GM23248 (cell line): ENCODE results near the gene ABHD17A. TPM values are rescaled to one million over a fixed set of nuclear protein-coding genes. Genes with fewer than 3 reads are reported as not detected.

Experiments used
- DNase-seq: peaks from one replicate; pipeline ENCODE4 v3.0.0-alpha.2; 2015
- H2AFZ ChIP-seq: fragments of 200-600 bp; sonication (generic); 2 replicates; pipeline ENCODE4 v1.6.1; 2016; ENCODE audit warnings: antibody characterized with exemption
- H3F3A ChIP-seq: fragments of 200-600 bp; sonication (generic); 2 replicates; pipeline ENCODE4 v1.6.1; 2016; ENCODE audit warnings: mild to moderate bottlenecking, antibody characterized with exemption, mixed run types; ENCODE audit not compliant: insufficient read depth
- H3K27ac ChIP-seq: fragments of 200-600 bp; sonication (generic); 2 replicates; pipeline ENCODE4 v1.5.1; 2016; ENCODE audit warnings: mild to moderate bottlenecking
- H3K27me3 ChIP-seq: fragments of 200-600 bp; sonication (generic); replicated peaks from 2 replicates; pipeline ENCODE4 v1.6.1; 2016; ENCODE audit warnings: mild to moderate bottlenecking; ENCODE audit not compliant: insufficient read depth
- H3K36me3 ChIP-seq: fragments of 200-600 bp; sonication (generic); 2 replicates; pipeline ENCODE4 v1.6.1; 2016; ENCODE audit warnings: low read depth, mild to moderate bottlenecking
- H3K4me1 ChIP-seq: fragments of 200-600 bp; sonication (generic); 2 replicates; pipeline ENCODE4 v1.6.1; 2016; ENCODE audit warnings: mild to moderate bottlenecking; ENCODE audit not compliant: insufficient read depth
- H3K4me2 ChIP-seq: fragments of 200-600 bp; sonication (generic); one replicate; pipeline ENCODE4 v1.6.1; 2016; ENCODE audit warnings: mild to moderate bottlenecking; ENCODE audit not compliant: unreplicated experiment
- H3K4me3 ChIP-seq: fragments of 200-600 bp; sonication (generic); 2 replicates; pipeline ENCODE4 v1.5.1; 2016; ENCODE audit warnings: mild to moderate bottlenecking
- H3K79me2 ChIP-seq: fragments of 200-600 bp; sonication (generic); 2 replicates; pipeline ENCODE4 v1.6.1; 2016; ENCODE audit warnings: mild to moderate bottlenecking; ENCODE audit not compliant: insufficient read depth
- H3K9ac ChIP-seq: fragments of 200-600 bp; sonication (generic); 2 replicates; pipeline ENCODE4 v1.6.1; 2016; ENCODE audit warnings: mild to moderate bottlenecking
- H3K9me2 ChIP-seq: fragments of 200-600 bp; sonication (generic); 2 replicates; pipeline ENCODE4 v1.6.1; 2016; ENCODE audit warnings: mixed run types, mild to moderate bottlenecking, moderate library complexity; ENCODE audit not compliant: insufficient read depth
- H3K9me3 ChIP-seq: fragments of 200-600 bp; sonication (generic); one replicate; pipeline ENCODE4 v1.6.1; 2017; ENCODE audit warnings: low read depth
- H4K20me1 ChIP-seq: fragments of 200-600 bp; sonication (generic); 2 replicates; pipeline ENCODE4 v1.6.0; 2016; ENCODE audit not compliant: insufficient read depth
- EZH2 ChIP-seq: fragments of 200-600 bp; sonication (generic); IDR thresholded peaks from 2 replicates; pipeline ENCODE4 v1.6.1; 2018; ENCODE audit warnings: antibody characterized with exemption, mild to moderate bottlenecking; ENCODE audit not compliant: insufficient read depth, poor library complexity, severe bottlenecking
- EZH2phosphoT487 ChIP-seq: fragments of 200-600 bp; sonication (generic); IDR thresholded peaks from 2 replicates; pipeline ENCODE4 v1.6.1; 2018; ENCODE audit warnings: antibody characterized with exemption, moderate library complexity, mild to moderate bottlenecking, low read depth; ENCODE audit not compliant: insufficient read depth
- WGBS, 2 experiments: methylation state at CpG; one replicate each; pipeline ENCODE4 v1.1.6; 2015 to 2017; ENCODE audit warnings: low lambda C conversion rate in 2 of 2, low coverage in 1 of 2; ENCODE audit errors: missing lambda C conversion rate in 2 of 2; 5-methylcytosine and 5-hydroxymethylcytosine counted together
- in situ Hi-C: fragments of 300-500 bp; cut with MboI; formaldehyde crosslinking; loops from 2 replicates; pipeline ENCODE4 v1.15.0; 2020
- polyA plus RNA-seq: library from polyadenylated mRNA; unstranded; fragments of >200 nt; fragmentation: Nextera tagmentation; extraction: Ambion mirVana; gene quantifications from 2 replicates; pipeline ENCODE4 v1.2.1, GENCODE V29; 2016
- total RNA-seq: library from RNA; depleted of rRNA; stranded (reverse); fragments of >200 nt; shearing (Covaris generic); gene quantifications from 2 replicates; pipeline ENCODE4 v1.2.3, GENCODE V29; 2014

Gene ABHD17A
- total and polyA plus RNA-seq, 2 experiments from 2014 or later, result 37.6 to 157 TPM

DNA sequence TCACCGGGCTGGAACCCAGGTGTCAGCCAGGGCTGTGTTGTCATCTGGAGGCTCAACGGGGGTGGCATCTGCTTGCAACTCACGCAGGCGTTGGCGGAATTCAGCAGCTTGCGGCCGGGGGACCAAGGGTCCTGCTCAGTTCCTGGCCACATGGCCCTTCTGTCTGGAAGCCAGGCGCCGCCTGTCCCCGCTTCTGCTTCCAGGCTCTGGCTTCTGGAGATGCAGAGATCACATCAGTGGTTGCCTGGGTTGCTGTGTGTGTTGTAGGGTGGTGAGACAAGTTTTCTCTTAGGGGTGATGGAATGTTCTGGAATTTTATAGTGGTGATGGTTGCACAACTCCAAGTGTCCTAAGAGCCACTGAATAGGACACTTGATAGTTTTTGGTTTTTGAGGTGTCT, 24.9 kb upstream of the ABHD17A start:
- no peak overlapping the region for H3K4me2 ChIP-seq
- no peaks in the 10 kb centered on the region for H3K36me3 ChIP-seq
- H3K9ac ChIP-seq, result peak overlapping the region; percentile 33; the same call in 1 of the 2 replicates
- no peaks in the 10 kb centered on the region for H3K27me3 ChIP-seq
- peak; percentile 68 for DNase-seq
- no peaks in the 10 kb centered on the region for H3K9me2 ChIP-seq
- H4K20me1 ChIP-seq, result no peaks in the 10 kb centered on the region
- peaks cover 6% of the 10 kb centered on the region; the same call in 1 of the 2 replicates for H3K4me1 ChIP-seq
- no peaks in the 10 kb centered on the region for H3K9me3 ChIP-seq
- no peak overlapping the region for H3K4me3 ChIP-seq
- TF ChIP-seq EZH2 (no peak), EZH2phosphoT487 (no peak)
- 47 to 53% methylated on average over 10 of the region's 10 CpGs for WGBS, 2 experiments
- H3F3A ChIP-seq, result no peaks in the 10 kb centered on the region
- H2AFZ ChIP-seq, result no peak overlapping the region
- in situ Hi-C loops, result no loop called here
- peak overlapping the region; percentile 54 for H3K27ac ChIP-seq
- H3K79me2 ChIP-seq, result peaks cover 84% of the 10 kb centered on the region

DNA sequence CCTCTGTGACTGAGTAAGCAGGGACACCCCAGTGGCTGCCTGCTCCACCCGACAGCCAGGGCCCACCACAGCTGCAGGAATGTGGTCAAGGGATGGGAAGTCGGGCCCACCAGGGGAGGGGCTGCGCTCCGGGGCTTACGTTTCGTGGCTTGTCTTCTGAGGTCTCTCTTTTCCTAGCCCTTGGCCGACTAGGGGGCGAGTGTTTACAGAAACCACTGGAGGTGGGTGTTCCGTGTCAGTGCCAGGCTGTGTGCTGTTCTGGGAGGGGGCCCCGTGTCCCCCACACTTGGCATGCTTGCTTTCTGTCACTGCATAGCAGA, 24.4 kb upstream of the ABHD17A start:
- no peaks in the 10 kb centered on the region for H3F3A ChIP-seq
- no peak for TF ChIP-seq EZH2phosphoT487
- no peaks in the 10 kb centered on the region for H3K36me3 ChIP-seq
- DNase-seq, result no peak
- in situ Hi-C loops, result no loop called here
- peaks cover 6% of the 10 kb centered on the region; the same call in 1 of the 2 replicates for H3K4me1 ChIP-seq
- H3K4me3 ChIP-seq, result no peak overlapping the region
- H3K9me2 ChIP-seq, result no peaks in the 10 kb centered on the region
- no peaks in the 10 kb centered on the region for H3K9me3 ChIP-seq
- H4K20me1 ChIP-seq, result no peaks in the 10 kb centered on the region
- no peaks in the 10 kb centered on the region for H3K27me3 ChIP-seq
- H3K27ac ChIP-seq, result peak overlapping the region; percentile 54
- H3K4me2 ChIP-seq, result no peak overlapping the region
- H3K79me2 ChIP-seq, result peaks cover 84% of the 10 kb centered on the region
- H3K9ac ChIP-seq, result peak overlapping the region; percentile 33; the same call in 1 of the 2 replicates
- WGBS, 2 experiments, result 48 to 51% methylated on average over 10 of the region's 10 CpGs
- H2AFZ ChIP-seq, result no peak overlapping the region

DNA sequence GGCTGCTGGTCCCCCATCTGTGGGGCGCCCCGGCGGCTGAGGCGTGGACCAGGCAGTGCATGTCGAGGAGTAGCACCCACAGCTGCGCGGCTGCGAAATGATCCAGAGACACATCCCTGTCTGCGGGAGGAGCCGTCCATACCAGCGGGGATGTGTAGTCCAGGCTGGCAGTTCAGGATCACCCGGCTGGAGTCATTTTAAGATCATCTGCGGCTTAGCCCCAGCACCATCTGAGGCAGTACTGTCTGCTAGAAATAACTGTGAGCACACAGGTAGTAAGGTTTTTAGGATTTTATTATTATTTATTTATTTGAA, 23.0 kb upstream of the ABHD17A start:
- TF ChIP-seq EZH2 (no peak), EZH2phosphoT487 (no peak)
- WGBS, 2 experiments, result 85 to 90% methylated on average over 13 of the region's 13 CpGs
- Histone ChIP-seq H3K27ac (no peak overlapping the region), H3K4me3 (no peak overlapping the region), H3K27me3 (no peaks in the 10 kb centered on the region), H3K79me2 (peaks cover 72% of the 10 kb centered on the region), H4K20me1 (no peaks in the 10 kb centered on the region), H3K9ac (no peak overlapping the region), H2AFZ (no peak overlapping the region), H3K4me1 (peaks cover 6% of the 10 kb centered on the region; the same call in 1 of the 2 replicates), H3K9me3 (no peaks in the 10 kb centered on the region), H3K4me2 (no peak overlapping the region), H3F3A (0 out of 2 replicates have a peak, but pooled peaks cover 7% of the 10 kb centered on the region), H3K36me3 (no peaks in the 10 kb centered on the region), H3K9me2 (no peaks in the 10 kb centered on the region)
- in situ Hi-C loops, result no loop called here
- DNase-seq, result no peak

DNA sequence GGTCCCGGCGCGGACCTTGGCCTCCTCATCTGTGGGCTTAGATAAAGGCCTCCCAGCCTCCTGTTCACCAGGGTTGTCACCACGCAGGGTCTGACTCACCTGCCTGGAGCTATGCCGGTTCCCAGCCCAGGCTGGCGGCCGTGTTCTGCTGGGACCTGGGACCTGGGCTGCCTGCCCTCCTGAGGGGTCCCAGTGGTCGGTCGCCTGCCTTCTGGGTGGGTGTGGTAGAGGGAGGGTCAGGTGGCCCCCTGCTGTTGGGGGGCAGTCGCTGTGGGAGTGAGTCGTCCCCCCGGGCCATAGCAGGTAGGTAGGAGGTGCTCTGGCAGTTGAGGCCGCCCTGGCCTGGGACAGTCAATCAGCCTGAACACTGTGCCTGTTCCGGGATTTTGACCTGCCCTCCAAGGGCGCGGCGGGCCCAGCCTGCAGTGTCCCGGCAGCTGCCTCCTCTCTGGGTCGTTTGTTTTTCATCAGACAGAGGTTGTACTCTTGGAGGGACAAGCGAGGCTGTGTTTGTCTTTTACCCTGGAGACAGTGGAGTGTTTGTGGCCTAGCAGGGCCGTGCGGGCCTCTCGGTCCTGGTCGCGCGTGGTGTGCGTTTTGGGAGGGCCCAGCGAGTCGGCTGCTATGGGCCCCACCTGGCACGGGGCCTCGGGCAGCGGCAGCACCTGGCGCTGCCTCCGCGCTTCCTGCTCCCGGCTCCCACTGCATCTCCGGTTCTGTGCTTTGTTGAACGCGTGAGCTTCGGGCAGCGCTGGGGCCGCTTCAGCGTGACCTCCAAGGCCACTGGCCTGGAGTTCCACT, 22.5 kb upstream of the ABHD17A start:
- no peak overlapping the region for H2AFZ ChIP-seq
- DNase-seq, result peak; percentile 32
- 91 to 92% methylated on average over 40 to 43 of the region's 43 CpGs for WGBS, 2 experiments
- no peaks in the 10 kb centered on the region for H3K9me3 ChIP-seq
- peaks cover 6% of the 10 kb centered on the region; the same call in 1 of the 2 replicates for H3K4me1 ChIP-seq
- H3K9me2 ChIP-seq, result no peaks in the 10 kb centered on the region
- no peak overlapping the region for H3K9ac ChIP-seq
- TF ChIP-seq EZH2phosphoT487 (no peak), EZH2 (no peak)
- 0 out of 2 replicates have a peak, but pooled peaks cover 10% of the 10 kb centered on the region for H3F3A ChIP-seq
- in situ Hi-C loops, result no loop called here
- no peak overlapping the region for H3K4me3 ChIP-seq
- H3K4me2 ChIP-seq, result no peak overlapping the region
- H4K20me1 ChIP-seq, result no peaks in the 10 kb centered on the region
- H3K36me3 ChIP-seq, result no peaks in the 10 kb centered on the region
- no peaks in the 10 kb centered on the region for H3K27me3 ChIP-seq
- no peak overlapping the region for H3K27ac ChIP-seq
- peaks cover 66% of the 10 kb centered on the region for H3K79me2 ChIP-seq
